Memory B cell (primary cell): ENCODE data around the gene PNMA8A.

Experiments used
- ATAC-seq: fragments of 150-1000 bp; cut with Tn5 transposase; 2 replicates; pipeline ENCODE4 v1.10.0; 2021; ENCODE audit warnings: low read depth, mild to moderate bottlenecking, moderate library complexity
- DNase-seq, 2 donors: peaks; one replicate each; pipeline ENCODE4 v3.0.0; 2022; ENCODE audit warnings: low spot score in 2 of 2
- H3K27ac Mint-ChIP-seq: one replicate; pipeline ENCODE4 v1.8.0; 2022; ENCODE audit warnings: mild to moderate bottlenecking, moderate library complexity, mixed read lengths
- H3K27me3 Mint-ChIP-seq: one replicate; pipeline ENCODE4 v1.8.0; 2022; ENCODE audit warnings: mixed read lengths
- H3K36me3 Mint-ChIP-seq: one replicate; pipeline ENCODE4 v1.8.0; 2022; ENCODE audit warnings: mild to moderate bottlenecking, mixed read lengths
- H3K4me1 Mint-ChIP-seq: one replicate; pipeline ENCODE4 v1.8.0; 2022; ENCODE audit warnings: mixed read lengths
- H3K4me3 Mint-ChIP-seq: one replicate; pipeline ENCODE4 v1.8.0; 2022; ENCODE audit warnings: mild to moderate bottlenecking, moderate library complexity, mixed read lengths
- H3K9me3 Mint-ChIP-seq: one replicate; pipeline ENCODE4 v1.8.0; 2022; ENCODE audit warnings: mixed read lengths

PNMA8A gene

DNA sequence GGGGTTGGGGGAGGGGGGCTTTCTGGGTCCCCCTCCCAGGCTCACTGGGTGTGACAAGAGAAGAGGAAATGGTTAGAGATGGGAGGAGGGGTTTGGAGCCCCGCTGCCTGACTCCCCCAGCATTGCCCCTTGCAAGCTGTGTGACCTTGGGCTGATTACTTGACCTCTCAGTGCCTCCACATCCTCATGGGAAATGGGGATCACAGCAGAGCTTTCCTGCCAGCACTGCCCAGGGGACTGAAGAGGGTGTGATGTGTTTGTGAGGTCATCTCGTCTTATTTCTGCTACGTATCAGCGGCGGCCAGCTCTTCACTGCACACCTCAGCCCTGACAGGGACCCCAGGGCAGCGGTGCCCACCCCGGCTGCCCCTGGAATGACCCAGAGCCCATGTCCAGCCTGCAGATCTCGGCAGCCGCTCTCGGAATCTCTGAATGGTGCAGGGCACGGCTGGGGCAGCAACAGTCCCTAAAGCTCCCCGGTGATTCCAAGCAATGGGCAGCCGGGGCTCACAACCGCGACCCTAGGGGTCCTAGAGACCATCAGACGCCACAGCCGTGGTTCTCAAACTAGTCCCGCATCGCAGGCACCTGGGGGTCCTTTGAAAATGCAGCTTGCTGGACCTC, 15.9 kb upstream of the PNMA8A start:
- DNase-seq: no peak
- no peak for ATAC-seq
- Mint-ChIP-seq H3K9me3 (peaks cover 1% of the 10 kb centered on the region), H3K4me3 (no peak overlapping the region), H3K27me3 (peaks cover 38% of the 10 kb centered on the region), H3K36me3 (no peaks in the 10 kb centered on the region), H3K27ac (no peak overlapping the region), H3K4me1 (peaks cover 18% of the 10 kb centered on the region)

- H3K36me3 Mint-ChIP-seq: no peaks in the 10 kb centered on the region
- DNase-seq (no peak), ATAC-seq (no peak)
- H3K4me1 Mint-ChIP-seq: peaks cover 18% of the 10 kb centered on the region
- peaks cover 1% of the 10 kb centered on the region for H3K9me3 Mint-ChIP-seq
- H3K4me3 Mint-ChIP-seq: no peak overlapping the region
- H3K27me3 Mint-ChIP-seq: peaks cover 33% of the 10 kb centered on the region
- H3K27ac Mint-ChIP-seq: no peak overlapping the region
These were observed 15.0 kb upstream of the PNMA8A start for GRCh38 chr19:46486358-46486757.

DNA sequence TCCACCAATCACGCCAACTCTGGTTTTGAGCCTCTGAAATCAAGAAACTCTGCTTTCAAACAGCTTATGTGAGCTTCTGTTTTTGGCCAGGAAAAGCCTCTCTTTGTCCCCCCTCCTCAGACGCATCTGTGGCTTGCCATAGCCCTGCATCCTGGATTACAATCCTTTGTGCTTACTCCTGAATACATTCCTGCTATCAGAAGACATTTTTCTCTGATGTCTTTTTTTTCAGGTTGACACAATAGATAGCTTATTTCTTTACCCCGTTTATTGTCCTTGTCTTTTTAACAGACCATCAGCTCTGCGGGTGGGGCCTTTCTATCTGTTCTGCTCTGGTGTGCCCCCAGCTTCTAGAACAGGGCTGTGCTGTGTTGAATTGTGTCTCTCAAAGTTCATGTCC, 13.3 kb upstream of the PNMA8A start:
- DNase-seq (no peak), ATAC-seq (no peak)
- peaks cover 12% of the 10 kb centered on the region for H3K4me1 Mint-ChIP-seq
- no peaks in the 10 kb centered on the region for H3K9me3 Mint-ChIP-seq
- H3K27ac Mint-ChIP-seq: no peak overlapping the region
- H3K4me3 Mint-ChIP-seq: no peak overlapping the region
- no peaks in the 10 kb centered on the region for H3K36me3 Mint-ChIP-seq
- H3K27me3 Mint-ChIP-seq: peaks cover 27% of the 10 kb centered on the region

- H3K4me1 Mint-ChIP-seq: no peaks in the 10 kb centered on the region
- DNase-seq: no peak
- no peak overlapping the region for H3K4me3 Mint-ChIP-seq
- H3K27ac Mint-ChIP-seq: no peak overlapping the region
- ATAC-seq: no peak
- H3K36me3 Mint-ChIP-seq: no peaks in the 10 kb centered on the region
- H3K27me3 Mint-ChIP-seq: peaks cover 18% of the 10 kb centered on the region
- no peaks in the 10 kb centered on the region for H3K9me3 Mint-ChIP-seq
These were observed 11.3 kb upstream of the PNMA8A start for GRCh38 chr19:46482631-46483030.

DNA sequence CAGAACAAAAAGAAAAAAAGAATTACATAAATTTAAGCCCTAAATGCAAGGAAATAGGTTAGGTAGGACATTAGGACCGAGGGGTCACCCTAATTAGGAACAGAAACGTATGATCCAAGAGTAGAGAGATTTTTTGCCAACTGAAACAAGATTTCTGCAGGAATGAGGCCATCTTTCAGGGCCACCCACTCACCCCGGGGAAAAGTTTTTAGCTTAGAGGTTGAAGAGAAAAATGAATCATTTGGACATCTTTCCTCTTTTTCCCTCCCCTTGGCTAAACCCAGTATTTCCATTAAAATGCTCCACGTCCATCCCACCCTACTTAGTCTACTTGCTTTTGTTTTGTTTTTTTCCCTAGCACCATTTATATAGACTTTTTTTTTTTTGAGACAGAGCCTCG, 10.6 kb upstream of the PNMA8A start:
- no peak for ATAC-seq
- H3K4me1 Mint-ChIP-seq: no peaks in the 10 kb centered on the region
- no peak overlapping the region for H3K27ac Mint-ChIP-seq
- no peak for DNase-seq
- peaks cover 18% of the 10 kb centered on the region for H3K27me3 Mint-ChIP-seq
- H3K36me3 Mint-ChIP-seq: no peaks in the 10 kb centered on the region
- no peak overlapping the region for H3K4me3 Mint-ChIP-seq
- no peaks in the 10 kb centered on the region for H3K9me3 Mint-ChIP-seq

GRCh38 chr19:46481223-46481848, 10.0 kb upstream of the PNMA8A start:
- H3K27me3 Mint-ChIP-seq: peaks cover 14% of the 10 kb centered on the region
- DNase-seq (no peak), ATAC-seq (no peak)

DNA sequence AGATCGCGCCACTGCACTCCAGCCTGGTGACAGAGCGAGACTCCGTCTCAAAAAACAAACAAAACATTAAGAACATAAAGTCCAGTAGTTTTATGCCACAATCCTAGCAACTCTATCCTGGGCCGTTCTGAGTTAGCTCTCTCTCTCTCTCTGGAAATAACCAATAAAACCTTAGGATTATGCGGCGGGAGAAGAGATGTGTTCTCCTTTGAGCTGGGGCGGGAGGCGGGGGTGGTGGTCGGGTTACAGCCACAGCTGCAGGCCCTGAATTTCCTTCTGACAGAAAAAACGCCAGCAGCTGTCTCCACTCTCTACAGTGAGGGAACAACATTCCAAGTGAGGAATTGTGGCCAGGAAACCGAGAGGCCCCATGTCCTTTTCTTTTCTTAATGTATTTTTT, 9.1 kb upstream of the PNMA8A start:
- H3K36me3 Mint-ChIP-seq: no peaks in the 10 kb centered on the region
- no peak overlapping the region for H3K4me3 Mint-ChIP-seq
- peaks cover 12% of the 10 kb centered on the region for H3K27me3 Mint-ChIP-seq
- DNase-seq: no peak
- no peak for ATAC-seq
- H3K9me3 Mint-ChIP-seq: no peaks in the 10 kb centered on the region
- H3K27ac Mint-ChIP-seq: no peak overlapping the region
- no peaks in the 10 kb centered on the region for H3K4me1 Mint-ChIP-seq

More at GRCh38 chr19:46481223-46481848, 10.0 kb upstream of the PNMA8A start:
- Mint-ChIP-seq H3K4me3 (no peak overlapping the region), H3K27ac (no peak overlapping the region), H3K9me3 (no peaks in the 10 kb centered on the region), H3K4me1 (no peaks in the 10 kb centered on the region), H3K36me3 (no peaks in the 10 kb centered on the region)

- peak; percentile 37 for ATAC-seq
- DNase-seq: no peak
These were observed 7.1 kb upstream of the PNMA8A start for GRCh38 chr19:46478356-46478986.

GRCh38 chr19:46475986-46476385, 4.6 kb upstream of the PNMA8A start:
- Mint-ChIP-seq H3K27ac (no peak overlapping the region), H3K9me3 (no peaks in the 10 kb centered on the region), H3K4me1 (no peaks in the 10 kb centered on the region), H3K27me3 (peaks cover 18% of the 10 kb centered on the region), H3K4me3 (no peak overlapping the region), H3K36me3 (no peaks in the 10 kb centered on the region)
- ATAC-seq (no peak), DNase-seq (no peak)

More at GRCh38 chr19:46478356-46478986, 7.1 kb upstream of the PNMA8A start:
- Mint-ChIP-seq H3K36me3 (no peaks in the 10 kb centered on the region), H3K27ac (no peak overlapping the region), H3K4me1 (no peaks in the 10 kb centered on the region), H3K4me3 (no peak overlapping the region), H3K27me3 (peaks cover 12% of the 10 kb centered on the region), H3K9me3 (no peaks in the 10 kb centered on the region)

GRCh38 chr19:46474211-46474610, 2.8 kb upstream of the PNMA8A start:
- H3K4me3 Mint-ChIP-seq: no peak overlapping the region
- ATAC-seq: no peak
- H3K4me1 Mint-ChIP-seq: no peaks in the 10 kb centered on the region
- H3K9me3 Mint-ChIP-seq: no peaks in the 10 kb centered on the region
- DNase-seq: no peak
- no peak overlapping the region for H3K27ac Mint-ChIP-seq
- peaks cover 23% of the 10 kb centered on the region for H3K27me3 Mint-ChIP-seq
- H3K36me3 Mint-ChIP-seq: no peaks in the 10 kb centered on the region

DNA sequence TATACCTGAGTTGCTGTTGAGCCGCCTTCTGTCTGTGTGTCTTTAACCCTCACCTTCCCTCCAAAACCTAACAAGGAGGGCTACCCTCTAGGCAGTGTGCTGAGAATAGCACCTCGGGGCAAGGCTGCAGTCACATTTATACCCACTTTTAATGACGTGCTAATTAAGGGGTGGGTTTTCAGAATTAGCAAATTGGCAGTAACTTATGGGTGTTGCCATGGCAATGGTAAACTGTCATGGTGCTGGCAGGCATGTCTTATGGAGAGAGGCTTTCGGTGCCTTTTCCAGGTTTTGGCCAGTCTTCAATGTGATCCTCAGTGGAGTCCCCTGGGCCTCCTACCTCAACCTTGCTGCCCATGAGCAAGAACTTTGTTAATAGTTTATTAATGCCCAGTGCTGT, 1.2 kb upstream of the PNMA8A start:
- no peaks in the 10 kb centered on the region for H3K36me3 Mint-ChIP-seq

DNA sequence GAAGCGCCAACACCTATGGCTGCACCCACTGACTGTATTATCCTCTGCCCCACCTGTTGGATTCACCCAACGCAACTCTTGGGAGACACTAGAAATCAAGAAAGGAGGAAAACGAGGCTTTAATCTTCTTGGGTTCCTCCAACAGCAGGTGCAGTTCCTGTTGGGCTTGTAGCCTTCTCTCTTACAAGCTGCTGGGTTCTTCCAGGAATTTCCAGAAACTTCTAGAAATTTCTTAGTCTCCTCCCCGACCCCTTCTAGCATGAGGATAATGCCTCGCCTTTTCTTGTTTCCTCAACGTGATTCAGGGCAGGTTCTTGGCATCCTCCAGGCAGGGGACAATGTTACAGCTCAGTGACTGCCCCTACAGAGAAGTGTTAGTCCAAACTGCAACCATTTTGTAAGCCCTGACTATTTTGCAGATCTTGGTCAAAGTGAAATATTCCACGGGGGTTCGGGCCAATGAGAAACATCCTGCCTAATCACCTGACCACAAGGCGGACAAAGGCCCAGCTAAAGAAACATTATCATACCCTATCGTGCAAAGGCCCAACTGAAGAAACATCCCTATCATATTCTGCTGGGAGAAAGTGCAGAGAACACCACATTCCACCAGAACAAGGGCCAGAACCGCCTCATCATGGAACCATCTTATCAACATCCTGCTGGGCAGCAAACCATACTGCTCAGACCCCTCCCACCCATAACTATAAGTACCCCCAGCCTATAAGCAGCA, 614 bp upstream of the PNMA8A start:
- Mint-ChIP-seq H3K27ac (no peak overlapping the region), H3K27me3 (peaks cover 21% of the 10 kb centered on the region), H3K36me3 (no peaks in the 10 kb centered on the region), H3K9me3 (no peaks in the 10 kb centered on the region), H3K4me3 (no peak overlapping the region), H3K4me1 (peaks cover under 1% of the 10 kb centered on the region)
- ATAC-seq (no peak), DNase-seq (no peak)

More for the DNA sequence above, 1.2 kb upstream of the PNMA8A start:
- no peaks in the 10 kb centered on the region for H3K4me1 Mint-ChIP-seq
- H3K4me3 Mint-ChIP-seq: no peak overlapping the region
- no peaks in the 10 kb centered on the region for H3K9me3 Mint-ChIP-seq
- peaks cover 21% of the 10 kb centered on the region for H3K27me3 Mint-ChIP-seq
- no peak overlapping the region for H3K27ac Mint-ChIP-seq
- ATAC-seq (no peak), DNase-seq (no peak)

DNA sequence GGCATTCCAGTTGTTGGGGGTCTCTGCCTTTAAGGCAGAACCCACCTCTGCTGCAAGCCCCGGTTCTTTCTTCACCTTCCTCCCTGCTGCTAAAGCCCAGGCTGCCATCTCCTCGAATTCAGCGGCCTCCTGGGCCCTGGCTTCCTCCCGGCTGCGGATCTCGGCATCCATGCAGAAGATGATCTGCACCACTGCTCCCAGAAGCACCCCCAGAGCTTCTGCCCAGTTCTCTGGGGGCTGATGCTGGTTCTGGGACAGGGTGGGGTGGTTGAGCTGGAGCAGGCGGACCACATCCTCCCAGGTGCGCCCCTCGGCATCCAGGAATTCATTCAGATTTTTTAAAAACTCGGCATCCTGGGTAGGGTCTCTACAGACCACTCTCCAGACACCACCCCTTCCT, 987 bp downstream of the PNMA8A start:
- DNase-seq: no peak
- Mint-ChIP-seq H3K4me1 (peaks cover 6% of the 10 kb centered on the region), H3K4me3 (no peak overlapping the region), H3K9me3 (no peaks in the 10 kb centered on the region), H3K36me3 (no peaks in the 10 kb centered on the region), H3K27ac (no peak overlapping the region), H3K27me3 (peaks cover 21% of the 10 kb centered on the region)
- no peak for ATAC-seq

GRCh38 chr19:46469541-46470185, 1.7 kb downstream of the PNMA8A start:
- peaks cover 25% of the 10 kb centered on the region for H3K27me3 Mint-ChIP-seq
- no peak for DNase-seq
- peaks cover 6% of the 10 kb centered on the region for H3K4me1 Mint-ChIP-seq
- no peak overlapping the region for H3K4me3 Mint-ChIP-seq
- peaks cover 2% of the 10 kb centered on the region for H3K9me3 Mint-ChIP-seq
- ATAC-seq: no peak
- H3K36me3 Mint-ChIP-seq: no peaks in the 10 kb centered on the region
- H3K27ac Mint-ChIP-seq: no peak overlapping the region
